GM13976 (cell line): Measurements from ENCODE around the gene SEPTIN5.

ENCODE experiments used
- DNase-seq: peaks from one replicate; pipeline ENCODE4 v3.0.0; 2012; ENCODE audit warnings: low spot score
- in situ Hi-C: fragments of 300-500 bp; cut with MboI; formaldehyde crosslinking; loops from one replicate; pipeline ENCODE4 v1.12.0; 2022; ENCODE audit warnings: low sequenced_read_pairs, mixed read lengths, inconsistent platforms; ENCODE audit not compliant: unreplicated experiment
- TF ChIP-seq, protein P1 (sequence below): IDR thresholded peaks from 2 replicates; pipeline ENCODE4 v1.5.1; 2012; ENCODE audit warnings: borderline replicate concordance, mild to moderate bottlenecking; ENCODE audit not compliant: insufficient read depth; ENCODE audit errors: extremely low read depth, missing control alignments, control extremely low read depth

The SEPTIN5 gene

DNA sequence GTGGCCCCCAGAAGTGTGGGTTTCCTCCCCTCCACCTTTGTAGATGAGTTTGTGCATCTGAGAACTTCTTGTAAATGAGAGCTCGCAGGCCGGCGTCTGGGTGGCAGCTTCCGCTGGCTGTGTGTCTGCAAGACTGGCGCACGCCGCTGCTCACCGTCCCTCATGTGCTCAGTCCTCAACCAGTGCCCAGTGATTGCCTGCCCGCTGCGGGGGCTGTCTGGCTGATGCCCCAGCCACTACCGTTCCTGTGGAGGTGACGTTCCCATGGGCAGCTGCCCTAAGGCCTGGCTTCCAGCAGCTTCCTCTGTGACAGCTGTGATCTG is 55.1 kb downstream of the SEPTIN5 start:
- in situ Hi-C loops = no loop called here
- no peak for DNase-seq
- TF ChIP-seq, protein P1, sequence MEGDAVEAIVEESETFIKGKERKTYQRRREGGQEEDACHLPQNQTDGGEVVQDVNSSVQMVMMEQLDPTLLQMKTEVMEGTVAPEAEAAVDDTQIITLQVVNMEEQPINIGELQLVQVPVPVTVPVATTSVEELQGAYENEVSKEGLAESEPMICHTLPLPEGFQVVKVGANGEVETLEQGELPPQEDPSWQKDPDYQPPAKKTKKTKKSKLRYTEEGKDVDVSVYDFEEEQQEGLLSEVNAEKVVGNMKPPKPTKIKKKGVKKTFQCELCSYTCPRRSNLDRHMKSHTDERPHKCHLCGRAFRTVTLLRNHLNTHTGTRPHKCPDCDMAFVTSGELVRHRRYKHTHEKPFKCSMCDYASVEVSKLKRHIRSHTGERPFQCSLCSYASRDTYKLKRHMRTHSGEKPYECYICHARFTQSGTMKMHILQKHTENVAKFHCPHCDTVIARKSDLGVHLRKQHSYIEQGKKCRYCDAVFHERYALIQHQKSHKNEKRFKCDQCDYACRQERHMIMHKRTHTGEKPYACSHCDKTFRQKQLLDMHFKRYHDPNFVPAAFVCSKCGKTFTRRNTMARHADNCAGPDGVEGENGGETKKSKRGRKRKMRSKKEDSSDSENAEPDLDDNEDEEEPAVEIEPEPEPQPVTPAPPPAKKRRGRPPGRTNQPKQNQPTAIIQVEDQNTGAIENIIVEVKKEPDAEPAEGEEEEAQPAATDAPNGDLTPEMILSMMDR = no peak

DNA sequence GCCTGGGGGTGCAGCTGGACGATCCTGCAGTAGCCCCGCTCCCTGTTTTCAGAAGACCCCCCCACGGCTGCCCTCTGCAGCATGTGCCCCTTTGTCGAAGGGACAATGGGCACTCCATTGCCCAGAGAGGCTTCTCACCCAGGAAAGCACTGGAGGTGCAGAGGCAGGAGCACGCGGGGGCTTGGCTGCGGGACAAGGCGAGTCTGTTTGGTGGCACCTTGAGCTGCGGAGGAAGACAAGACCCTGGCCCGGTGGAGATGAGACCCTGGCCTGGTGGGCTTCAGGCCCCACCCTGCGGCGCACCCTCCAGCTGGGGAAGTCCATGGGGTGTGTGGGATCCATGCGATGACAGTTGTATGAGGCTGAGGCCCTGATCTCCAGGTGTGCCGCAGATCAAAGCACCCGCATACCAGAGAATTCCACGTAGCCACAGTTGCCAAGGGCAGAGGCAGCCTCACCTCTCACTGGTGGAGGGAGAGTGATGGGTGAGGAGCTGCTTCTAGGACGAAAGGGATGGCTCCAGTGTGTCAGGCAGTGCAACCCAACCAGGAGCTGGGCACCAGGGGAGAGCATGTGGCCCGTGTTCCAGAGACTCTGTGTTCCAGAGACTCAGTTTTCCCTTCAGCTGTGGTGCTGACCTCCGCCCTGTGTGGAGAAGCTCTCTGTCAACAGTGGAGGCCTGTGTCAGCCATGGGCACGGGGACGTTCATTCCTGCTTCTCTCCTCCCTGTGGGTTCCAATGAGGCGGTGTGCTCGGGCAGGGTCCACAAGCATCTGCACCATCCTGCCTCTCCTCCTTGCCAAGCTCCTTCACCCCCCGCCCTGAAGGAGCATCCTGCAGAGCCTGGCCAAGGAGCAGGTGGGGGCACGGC is 56.3 kb downstream of the SEPTIN5 start:
- DNase-seq = no peak
- TF ChIP-seq, protein P1 = no peak
- in situ Hi-C loops = no loop called here

DNA sequence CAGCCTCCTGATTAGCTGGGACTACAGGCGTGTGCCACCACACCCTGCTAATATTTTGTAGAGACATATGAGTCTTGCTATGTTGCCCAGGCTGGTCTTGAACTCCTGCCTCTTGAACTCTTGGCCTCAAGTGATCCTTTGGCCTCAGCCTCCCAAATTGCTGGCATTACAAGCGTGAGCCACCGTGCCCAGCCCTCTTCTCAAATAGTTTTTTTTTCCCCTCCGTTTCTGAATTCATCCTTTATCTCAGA is 58.0 kb downstream of the SEPTIN5 start:
- TF ChIP-seq, protein P1 = no peak
- in situ Hi-C loops = no loop called here
- no peak for DNase-seq
